ENCODE results near the gene OR6B3.

DNA sequence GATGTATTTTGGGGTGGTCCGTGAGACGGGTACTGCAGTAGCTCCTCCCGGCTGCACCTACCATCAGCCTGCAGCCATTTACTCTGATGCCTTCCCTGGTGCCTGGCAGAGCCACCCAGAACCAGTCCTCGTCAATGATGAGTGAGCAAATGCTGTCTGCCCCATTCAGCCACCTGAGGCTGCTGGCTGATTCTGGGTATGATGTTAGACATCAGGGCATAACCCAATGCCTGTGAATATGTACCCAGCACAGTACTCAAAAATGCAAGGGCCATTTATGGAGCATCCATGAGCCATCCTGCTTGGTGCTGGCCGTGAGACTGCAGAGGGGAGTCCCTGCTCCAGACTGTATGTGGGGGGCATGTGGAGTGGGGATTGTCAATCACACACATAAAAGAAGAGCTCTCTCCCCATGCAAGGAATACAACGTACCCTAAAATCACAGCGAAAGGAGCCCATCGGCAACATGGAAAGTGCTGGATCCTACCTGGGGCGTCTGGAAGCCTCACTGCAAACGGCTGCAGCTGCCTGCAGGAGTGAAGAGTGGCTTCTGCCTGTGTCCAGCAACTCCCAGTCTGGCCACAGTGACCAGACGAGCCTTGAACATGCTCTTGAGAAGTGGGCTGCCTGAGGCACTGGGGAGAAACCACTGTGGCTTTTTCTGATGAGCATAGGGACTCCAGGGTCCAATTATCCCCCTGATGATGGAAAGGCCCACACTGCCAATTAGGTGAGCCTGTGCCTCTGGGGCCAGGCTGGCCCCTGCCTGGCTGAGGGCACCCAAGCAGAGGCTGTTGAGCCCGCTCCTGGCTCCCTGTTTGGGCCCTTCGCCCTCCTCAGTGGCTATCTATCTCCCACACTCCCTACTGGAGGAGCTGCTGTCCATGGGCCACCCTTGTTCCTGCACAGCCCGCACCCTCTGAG lies 20.7 kb downstream of the OR6B3 start:
- TF ChIP-seq CTCF (conservative IDR thresholded peaks at IDR 0.05; ENCODE audit: low read length) (no peak), EZH2phosphoT487 (IDR thresholded peaks at IDR 0.05; ENCODE audit: borderline replicate concordance) (no peak)

Data from Loucy (cell line).